K562 (cell line): Measurements from ENCODE around the gene EZH1. TPM values are rescaled to one million over a fixed set of nuclear protein-coding genes. Genes with fewer than 3 reads are reported as not detected.

Experiments used
- ATAC-seq: fragments of 200-7000 bp; cut with Tn5 transposase; 3 replicates; pipeline ENCODE4 v1.9.1; 2020; ENCODE audit warnings: moderate library complexity
- BruUV-seq: library from RNA; stranded (reverse); fragments of 400-500 nt; replicated peaks from 2 replicates; lab custom pipeline; 2021; lab: Mats Ljungman, UMichigan
- CTCF ChIA-PET: fragments of 300-600 bp; formaldehyde crosslinking; extraction: SDS; loops from one replicate; lab custom pipeline; 2021; ENCODE audit warnings: low intra/inter-chr PET ratio; lab: Yijun Ruan, JAX
- POLR2A ChIA-PET: fragments of 300-600, 350-650 bp; sonication (Branson Sonifier 250); formaldehyde crosslinking; extraction: SDS; loops from one replicate; lab custom pipeline; 2021; ENCODE audit warnings: antibody characterized with exemption, inconsistent platforms; lab: Yijun Ruan, JAX
- DNase-seq, 4 experiments: peaks; one replicate each; pipeline versions ENCODE4 v3.0.0 to v3.0.0-alpha.2; 2011 to 2018; ENCODE audit warnings: low spot score in 3 of 4, mixed read lengths in 3 of 4; ENCODE audit errors: extremely low read depth in 1 of 4
- FAIRE-seq: peaks from 2 replicates; lab custom pipeline; 2011; peaks lifted over from hg19 to GRCh38; lab: Jason Lieb, UNC
- H2AFZ ChIP-seq: 2 replicates; pipeline ENCODE4 v1.6.0; 2011; ENCODE audit warnings: low read depth, low read length, control low read depth, inconsistent platforms
- H3K27ac ChIP-seq: fragments of 200-600 bp; 3 replicates; pipeline ENCODE4 v1.8.0; 2011; ENCODE audit warnings: low read depth, mild to moderate bottlenecking, control low read depth, inconsistent platforms, low read length, moderate library complexity, mixed read lengths; ENCODE audit errors: extremely low read depth
- H3K27me3 ChIP-seq, 2 experiments: fragments of 300-600 bp in 1 of 2; 2 replicates in 1 of 2; 3 replicates in 1 of 2; pipeline versions ENCODE4 v1.6.0 to v1.8.0; 2011; ENCODE audit warnings: inconsistent platforms in 2 of 2, low read length in 2 of 2, mild to moderate bottlenecking in 1 of 2, mixed read lengths in 1 of 2, moderate library complexity in 1 of 2; ENCODE audit not compliant: control insufficient read depth in 2 of 2, insufficient read depth in 2 of 2
- H3K36me3 ChIP-seq: fragments of 300-600 bp; 3 replicates; pipeline ENCODE4 v1.8.0; 2011; ENCODE audit warnings: mild to moderate bottlenecking, low read length, inconsistent platforms; ENCODE audit not compliant: control insufficient read depth, insufficient read depth
- H3K4me1 ChIP-seq, 2 experiments: fragments of 200-600 bp in 1 of 2; replicated peaks in 1 of 2; 2 replicates in 1 of 2; 3 replicates in 1 of 2; pipeline versions ENCODE4 v1.5.1 to v1.8.0; 2011; ENCODE audit warnings: inconsistent platforms in 2 of 2, low read length in 2 of 2, mild to moderate bottlenecking in 1 of 2, mixed read lengths in 1 of 2, moderate library complexity in 1 of 2; ENCODE audit not compliant: control insufficient read depth in 2 of 2, insufficient read depth in 2 of 2
- H3K4me2 ChIP-seq: 2 replicates; pipeline ENCODE4 v1.6.1; 2011; ENCODE audit warnings: low read length, control low read depth, inconsistent platforms, mixed read lengths; ENCODE audit not compliant: insufficient read depth
- H3K4me3 ChIP-seq: fragments of 200-600 bp; sonication (generic), shearing (Covaris generic); 2 replicates; pipeline ENCODE4 v1.5.1; 2016; ENCODE audit warnings: control low read depth, inconsistent platforms
- H3K79me2 ChIP-seq: fragments of 200-600 bp; 3 replicates; pipeline ENCODE4 v1.8.0; 2011; ENCODE audit warnings: low read length, inconsistent platforms; ENCODE audit not compliant: control insufficient read depth, insufficient read depth
- H3K9ac ChIP-seq, 2 experiments: 2 replicates each; pipeline versions ENCODE4 v1.6.0 to v1.6.1; 2011; ENCODE audit warnings: low read depth in 2 of 2, low read length in 2 of 2, control low read depth in 1 of 2, inconsistent platforms in 1 of 2, mild to moderate bottlenecking in 1 of 2, mixed read lengths in 1 of 2; ENCODE audit not compliant: insufficient read depth in 1 of 2
- H3K9me1 ChIP-seq: one replicate; pipeline ENCODE4 v1.6.0; 2011; ENCODE audit warnings: inconsistent platforms, mild to moderate bottlenecking, low read length, moderate library complexity; ENCODE audit not compliant: control insufficient read depth, insufficient read depth
- H3K9me3 ChIP-seq: replicated peaks from 2 replicates; pipeline ENCODE4 v1.5.1; 2011; ENCODE audit warnings: low read depth, low read length, inconsistent platforms; ENCODE audit not compliant: control insufficient read depth, insufficient read depth
- H4K20me1 ChIP-seq: replicated peaks from 2 replicates; pipeline ENCODE4 v1.6.1; 2011; ENCODE audit warnings: low read length, inconsistent platforms, mixed read lengths; ENCODE audit not compliant: control insufficient read depth, insufficient read depth
- CAMTA2 ChIP-seq: fragments of 250-450 bp; sonication (Bioruptor Pico); conservative IDR thresholded peaks from 2 replicates; pipeline ENCODE4 v1.5.1; 2022
- CBFA2T2 ChIP-seq: fragments of 450-650 bp; conservative IDR thresholded peaks from 2 replicates; pipeline ENCODE4 v1.6.1; 2017; ENCODE audit warnings: mild to moderate bottlenecking
- GATA2 ChIP-seq: sonication (generic); formaldehyde crosslinking; IDR thresholded peaks from 2 replicates; pipeline ENCODE4 v1.4.0; 2020; ENCODE audit warnings: mild to moderate bottlenecking, missing genetic modification reagents
- HDAC1 ChIP-seq, 2 experiments: fragments of 450-650 bp; IDR thresholded peaks; 2 replicates each; pipeline ENCODE4 v1.6.1; 2016 to 2017; ENCODE audit warnings: inconsistent platforms in 1 of 2, mild to moderate bottlenecking in 1 of 2, moderate library complexity in 1 of 2
- HOMEZ ChIP-seq: fragments of 250-450 bp; sonication (Bioruptor Pico); IDR thresholded peaks from 2 replicates; pipeline ENCODE4 v1.4.0; 2020; ENCODE audit warnings: mild to moderate bottlenecking, moderate library complexity
- MLX ChIP-seq, 2 experiments: fragments of 450-650 bp in 1 of 2; sonication (generic) in 1 of 2; formaldehyde crosslinking; conservative IDR thresholded peaks; 2 replicates each; pipeline versions ENCODE4 v1.4.0 to v1.8.1; 2020 to 2022; ENCODE audit warnings: mild to moderate bottlenecking in 1 of 2, missing genetic modification reagents in 1 of 2
- MYC ChIP-seq, 2 experiments: fragments of 250-450 bp in 1 of 2; sonication (Bioruptor Pico) in 1 of 2; IDR thresholded peaks; 2 replicates each; pipeline versions ENCODE4 v1.5.1 to v1.6.1; 2012 to 2021; ENCODE audit warnings: low read depth in 2 of 2, borderline replicate concordance in 1 of 2, improper control_type of control experiment in 1 of 2, low read length in 1 of 2, mild to moderate bottlenecking in 1 of 2, moderate library complexity in 1 of 2
- NCOA4 ChIP-seq: fragments of 450-650 bp; IDR thresholded peaks from 2 replicates; pipeline ENCODE4 v1.6.1; 2018; ENCODE audit warnings: mild to moderate bottlenecking; ENCODE audit not compliant: partially characterized antibody
- SAFB2 ChIP-seq: fragments of 200-400 bp; formaldehyde crosslinking; IDR thresholded peaks from 2 replicates; pipeline ENCODE4 v1.6.1; 2018; ENCODE audit warnings: borderline replicate concordance, low read length, low read depth, moderate library complexity; ENCODE audit not compliant: severe bottlenecking
- SIN3B ChIP-seq: fragments of 450-650 bp; IDR thresholded peaks from 2 replicates; pipeline ENCODE4 v1.6.1; 2017; ENCODE audit warnings: low read depth, mild to moderate bottlenecking, moderate library complexity
- SMC3 ChIP-seq: conservative IDR thresholded peaks from 2 replicates; pipeline ENCODE4 v1.6.1; 2011; ENCODE audit warnings: low read depth, low read length, improper control_type of control experiment; ENCODE audit not compliant: insufficient read depth
- TAF7 ChIP-seq: fragments of 450-650 bp; IDR thresholded peaks from 2 replicates; pipeline ENCODE4 v1.6.1; 2016; ENCODE audit warnings: missing genetic modification characterization, missing compliant biosample characterization
- XRCC5 ChIP-seq: fragments of 200-400 bp; formaldehyde crosslinking; IDR thresholded peaks from 2 replicates; pipeline ENCODE4 v1.6.1; 2017; ENCODE audit warnings: low read depth, mild to moderate bottlenecking, low read length
- ZC3H8 ChIP-seq: fragments of 450-650 bp; IDR thresholded peaks from 2 replicates; pipeline ENCODE4 v1.6.1; 2017
- ZNF263 ChIP-seq: sonication (generic); formaldehyde crosslinking; IDR thresholded peaks from 2 replicates; pipeline ENCODE4 v1.8.0; 2022; ENCODE audit warnings: mild to moderate bottlenecking, missing genetic modification reagents, borderline replicate concordance
- ZNF384 ChIP-seq: IDR thresholded peaks from 2 replicates; pipeline ENCODE4 v1.6.1; 2012; ENCODE audit warnings: low read depth, low read length, improper control_type of control experiment
- ZNF398 ChIP-seq: fragments of 250-450 bp; sonication (Bioruptor Pico); IDR thresholded peaks from 2 replicates; pipeline ENCODE4 v1.8.0; 2021; ENCODE audit warnings: moderate library complexity, mild to moderate bottlenecking, inconsistent platforms
- ZNF436 ChIP-seq: fragments of 250-450, 450-650 bp; sonication (Bioruptor Pico); formaldehyde crosslinking; IDR thresholded peaks from 2 replicates; pipeline ENCODE4 v1.7.0; 2020; ENCODE audit warnings: mild to moderate bottlenecking
- WGBS: fragments of 100-300 bp; shearing (Covaris generic); methylation state at CpG from one replicate; pipeline ENCODE4 v1.1.6; 2016; ENCODE audit warnings: low coverage, mixed read lengths; ENCODE audit not compliant: insufficient coverage; ENCODE audit errors: missing lambda C conversion rate; 5-methylcytosine and 5-hydroxymethylcytosine counted together
- in situ Hi-C: fragments of 300-500 bp; cut with MboI; formaldehyde crosslinking; loops from 4 replicates; pipeline ENCODE4 v1.15.0; 2018; ENCODE audit warnings: inconsistent platforms, mixed read lengths
- intact Hi-C: fragments of 100-400 bp; cut with micrococcal nuclease; formaldehyde crosslinking; loops from 2 replicates; pipeline ENCODE4 v1.14.2; 2022
- polyA plus RNA-seq, 8 experiments: library from polyadenylated mRNA; depleted of rRNA in 4 of 8; stranded (reverse) in 5 of 8; unstranded in 3 of 8; fragments of >200 nt; fragmentation: Nextera tagmentation in 2 of 8; fragmentation: Illumina TruSeq in 1 of 8; extraction: Ambion mirVana in 2 of 8; extraction: Trizol in 1 of 8; gene quantifications; 2 replicates each; pipeline versions ENCODE4 v1.2.1 to v1.2.3, GENCODE V29; 2011 to 2014; ENCODE audit warnings: inconsistent platforms in 1 of 8, missing spikeins in 1 of 8
- total RNA-seq, 7 experiments: library from RNA; depleted of rRNA in 6 of 7; stranded (reverse); fragments of >200 nt in 6 of 7; fragmentation: Illumina TruSeq in 2 of 7; extraction: Trizol in 2 of 7; gene quantifications; 2 replicates each; pipeline versions ENCODE4 v1.2.1 to v1.2.3, GENCODE V29; 2011 to 2021; ENCODE audit warnings: low replicate concordance in 1 of 7

The EZH1 gene
- total and polyA plus RNA-seq, 9 of the 15 experiments (the other 6 are each of a cell fraction or from before 2014, with no cell fraction given) = 8.6 to 40.8 (median 22.9) TPM

- no peak for TF ChIP-seq ZNF398 (CRISPR knock-in tag)
- TF ChIP-seq MLX (CRISPR knock-in tag; conservative IDR thresholded peaks at IDR 0.05) = no peak
- TF ChIP-seq TAF7 (tag) = no peak
- no peak for TF ChIP-seq ZNF263 (CRISPR knock-in tag)
- no peak for TF ChIP-seq CAMTA2 (CRISPR knock-in tag)
These were observed 21.3 kb upstream of the EZH1 start (continued) for GRCh38 chr17:42766124-42766523.

GRCh38 chr17:42761638-42762037 lies 16.8 kb upstream of the EZH1 start:
- Histone ChIP-seq H3K9me1 (no peaks in the 10 kb centered on the region), H3K4me1 (peaks cover 8 to 21% of the 10 kb centered on the region in 2 experiments; a peak in 3 of 5 replicates), H3K9me3 (no peaks in the 10 kb centered on the region), H3K4me3 (no peak overlapping the region), H3K4me2 (no peak overlapping the region), H4K20me1 (no peaks in the 10 kb centered on the region), H3K27ac (no peak overlapping the region), H3K36me3 (no peaks in the 10 kb centered on the region), H3K79me2 (no peaks in the 10 kb centered on the region), H3K9ac (no peak overlapping the region), H2AFZ (no peak overlapping the region), H3K27me3 (no peaks in the 10 kb centered on the region)
- no peak for DNase-seq
- ChIA-PET CTCF (interaction anchor here (1.5 to 3.8 kb wide), 2 partner anchors 16 to 40 kb away, joined by 4 to 34 read pairs; partner anchors contain the start of gene EZH1), POLR2A (interaction anchor here (1.2 to 1.4 kb wide), 2 partner anchors 12 kb away, joined by 5 to 6 read pairs; partner anchors contain the start of gene VPS25)
- BruUV-seq = no TSS peak
- no peak for ATAC-seq
- no peak for FAIRE-seq
- in situ Hi-C loops (no loop called here), intact Hi-C loops (loop anchor here (5.0 kb wide), 1 partner anchor 184 kb away; the partner anchor contains the start of gene PSMC3IP)
- WGBS = 41% methylated on average over 4 of the region's 12 CpGs
- no peak for TF ChIP-seq ZC3H8
- TF ChIP-seq ZNF436 (CRISPR knock-in tag) = no peak
- no peak for TF ChIP-seq HOMEZ (CRISPR knock-in tag)
- no peak for TF ChIP-seq HDAC1 (IDR thresholded peaks at IDR 0.05)
- TF ChIP-seq MYC (IDR thresholded peaks at IDR 0.05; ENCODE audit: low read depth, low read length) = no peak
- TF ChIP-seq MYC (CRISPR knock-in tag; IDR thresholded peaks at IDR 0.05; ENCODE audit: borderline replicate concordance, low read depth) = no peak
- TF ChIP-seq XRCC5 = no peak
- TF ChIP-seq NCOA4 = no peak
- TF ChIP-seq GATA2 (CRISPR knock-in tag) = no peak
- no peak for TF ChIP-seq ZNF384
- TF ChIP-seq SIN3B = no peak
- TF ChIP-seq SMC3 = no peak
- no peak for TF ChIP-seq CBFA2T2
- TF ChIP-seq SAFB2 = no peak
